ENCODE data around the gene MS4A18.
"Not testable (repeated sequence)": the region's sequence is repeated elsewhere in the genome, so short reads cannot be mapped to it uniquely, and the experiment has no call there.

Gene MS4A18

DNA sequence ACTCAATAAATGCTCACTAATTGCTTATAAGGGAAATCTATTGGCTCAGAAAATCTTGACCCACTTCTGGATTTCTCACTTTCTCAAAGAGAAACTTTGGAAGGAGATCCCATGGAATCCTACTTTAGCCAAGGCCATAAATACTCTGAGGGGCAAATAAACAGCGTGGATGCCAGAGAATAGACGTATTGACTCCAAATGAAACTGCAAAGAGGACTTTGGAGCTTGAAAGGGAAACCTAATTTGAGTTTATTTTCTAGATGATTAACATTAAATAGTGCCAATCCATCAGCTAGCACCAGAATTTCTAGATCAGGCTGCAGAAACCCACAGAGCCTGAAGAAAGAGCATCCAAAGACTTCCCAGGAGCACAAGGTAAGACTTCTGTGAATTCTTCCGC, at the start of gene MS4A18:
Gene MS4A18, plus strand, starts transcription at position 301 of the 400 bp plus-strand sequence.
- DNase-seq (ENCODE audit: low read depth in 2 of 2): no peak

DNA sequence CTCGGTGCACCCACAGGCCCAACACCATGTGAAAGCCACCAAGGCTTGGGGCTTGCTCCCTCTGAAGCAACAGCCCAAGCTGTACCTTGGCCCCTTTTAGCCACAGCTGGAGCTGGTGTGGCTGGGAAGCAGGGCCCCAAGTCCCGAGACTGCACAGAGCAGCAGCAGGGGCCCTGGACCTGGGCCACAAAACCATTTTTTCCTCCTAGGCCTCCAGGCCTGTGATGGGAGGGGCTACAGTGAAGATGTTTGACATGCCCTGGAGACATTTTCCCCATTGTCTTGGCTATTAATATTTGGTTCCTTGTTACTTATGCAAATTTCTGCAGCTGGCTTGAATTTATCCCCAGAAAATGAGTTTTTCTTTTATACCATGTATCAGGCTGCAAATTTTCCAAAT, 46.3 kb upstream of the MS4A18 start:
- DNase-seq (ENCODE audit: low read depth in 2 of 2): not testable (repeated sequence)

- no peak for DNase-seq (ENCODE audit: low read depth in 2 of 2)
Observed at GRCh38 chr11:60679879-60680278, 44.6 kb upstream of the MS4A18 start.

GRCh38 chr11:60680455-60681119, 43.9 kb upstream of the MS4A18 start:
- DNase-seq (ENCODE audit: low read depth in 2 of 2): no peak

GRCh38 chr11:60684541-60684848, 40.0 kb upstream of the MS4A18 start:
- DNase-seq (ENCODE audit: low read depth in 2 of 2): not testable (repeated sequence)

DNA sequence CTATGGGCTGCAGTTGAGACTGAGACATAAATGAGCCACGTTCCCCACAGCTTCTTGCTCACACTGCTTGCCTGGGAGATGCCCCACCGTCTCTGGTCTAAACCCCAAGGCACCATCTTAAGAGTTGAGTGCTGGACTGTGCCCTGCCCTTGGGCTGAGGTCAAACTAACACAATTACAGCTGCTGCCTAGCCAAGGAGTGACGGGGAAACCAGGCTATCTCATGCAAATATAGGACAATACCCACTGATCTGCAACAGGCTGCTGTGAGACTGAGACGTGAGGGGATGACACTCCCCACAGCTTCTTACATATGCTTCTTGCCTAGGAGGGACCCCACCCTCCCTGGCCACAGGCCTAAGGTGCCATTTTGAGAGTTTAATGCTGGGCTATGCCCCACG, 32.9 kb upstream of the MS4A18 start:
- DNase-seq (ENCODE audit: low read depth in 2 of 2): no peak

DNA sequence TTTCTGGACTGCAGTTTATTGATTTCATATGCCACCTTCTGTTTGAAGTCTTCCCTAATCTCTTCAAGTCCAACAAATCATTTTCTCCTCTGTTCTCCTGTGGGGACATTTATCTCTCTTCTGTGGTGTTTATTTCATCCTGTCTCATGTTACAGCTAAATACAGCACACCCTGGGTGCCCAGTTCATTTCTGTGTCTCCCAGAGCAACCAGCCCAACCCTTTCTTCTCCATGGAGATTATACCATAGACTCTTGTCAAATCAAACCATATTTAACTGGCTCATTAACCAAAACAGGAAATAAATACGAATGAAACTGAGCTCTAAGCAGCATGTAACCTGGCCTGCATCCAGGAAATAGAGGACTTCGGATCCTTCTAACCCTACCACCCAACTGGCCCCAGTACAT, 25.2 kb upstream of the MS4A18 start, which contains the start of gene MS4A8:
Gene MS4A8, plus strand, starts transcription at position 329 of the 408 bp plus-strand sequence. CDS start 1,249 bp downstream, outside the sequence.
- no peak for DNase-seq (ENCODE audit: low read depth in 2 of 2)

- DNase-seq (ENCODE audit: low read depth in 2 of 2): no peak
Observed at GRCh38 chr11:60699936-60700335, 24.6 kb upstream of the MS4A18 start.

DNA sequence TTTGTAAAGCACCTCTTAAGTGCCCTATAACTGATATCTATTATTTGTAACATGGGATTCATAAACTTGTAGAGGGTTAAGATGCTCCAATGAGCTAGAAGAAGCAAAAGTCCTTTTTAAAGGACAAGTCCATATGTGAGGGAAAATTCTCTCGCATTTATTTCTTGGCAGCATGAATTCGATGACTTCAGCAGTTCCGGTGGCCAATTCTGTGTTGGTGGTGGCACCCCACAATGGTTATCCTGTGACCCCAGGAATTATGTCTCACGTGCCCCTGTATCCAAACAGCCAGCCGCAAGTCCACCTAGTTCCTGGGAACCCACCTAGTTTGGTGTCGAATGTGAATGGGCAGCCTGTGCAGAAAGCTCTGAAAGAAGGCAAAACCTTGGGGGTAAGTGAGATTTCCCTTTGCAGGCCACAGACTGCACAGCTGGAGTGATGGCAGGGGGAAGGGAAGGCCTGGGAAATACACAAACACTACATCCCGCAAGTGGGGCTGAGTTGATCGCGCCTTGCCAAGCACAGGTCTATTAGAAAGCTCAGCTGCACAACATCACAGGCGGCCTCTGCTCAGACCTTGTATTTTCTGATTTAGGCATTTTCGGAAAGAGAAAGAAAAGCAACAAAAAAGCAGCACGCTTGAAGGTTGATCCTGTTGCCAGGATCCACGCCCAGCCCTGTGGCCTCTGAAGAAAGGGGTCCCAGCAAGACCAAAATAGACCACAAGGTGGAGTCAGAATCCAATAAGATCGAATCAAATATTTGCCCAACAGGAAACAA, 23.6 kb upstream of the MS4A18 start:
- no peak for DNase-seq (ENCODE audit: low read depth in 2 of 2)

DNA sequence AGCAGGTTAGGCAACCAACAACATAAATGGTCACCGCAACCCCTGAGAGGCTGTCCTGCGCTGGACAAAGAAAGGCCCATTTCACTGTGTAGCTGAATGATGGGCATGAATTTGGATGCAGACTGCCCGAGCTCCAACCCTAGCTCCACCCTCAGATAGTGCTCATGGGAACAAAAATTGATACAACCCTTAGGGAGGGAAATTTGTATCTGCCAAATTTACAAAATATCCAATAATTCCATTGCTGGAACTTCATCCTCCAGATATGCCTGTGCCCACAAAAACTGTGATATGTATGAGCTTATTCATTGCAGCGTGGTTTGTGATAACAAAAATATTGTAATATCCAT, 23.1 kb upstream of the MS4A18 start:
- no peak for DNase-seq (ENCODE audit: low read depth in 2 of 2)

- DNase-seq (ENCODE audit: low read depth in 2 of 2): no peak
Observed at GRCh38 chr11:60703374-60703773, 21.1 kb upstream of the MS4A18 start.

DNA sequence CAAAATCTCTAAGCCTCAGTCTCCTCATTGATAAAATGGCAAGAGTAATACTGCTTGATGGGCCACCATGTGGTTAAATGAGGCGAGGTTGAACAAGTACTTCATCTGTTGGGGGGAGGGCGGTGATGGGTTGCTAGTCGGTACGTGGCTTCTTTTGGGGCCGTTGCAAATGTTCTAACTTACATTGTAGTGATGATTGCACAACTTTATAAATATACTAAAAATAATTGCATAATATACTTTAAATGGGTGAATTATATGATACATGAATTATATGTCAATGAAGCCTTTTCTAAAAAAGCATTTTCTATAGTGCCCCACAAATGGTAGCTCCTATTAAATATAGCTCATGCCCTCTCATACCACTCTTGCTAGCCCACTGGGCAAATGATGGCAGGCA, 18.6 kb upstream of the MS4A18 start:
- no peak for DNase-seq (ENCODE audit: low read depth in 2 of 2)

- no peak for DNase-seq (ENCODE audit: low read depth in 2 of 2)
Observed at GRCh38 chr11:60706931-60707330, 17.6 kb upstream of the MS4A18 start.

- no peak for DNase-seq (ENCODE audit: low read depth in 2 of 2)
Observed at GRCh38 chr11:60710482-60710881, 14.0 kb upstream of the MS4A18 start.

DNA sequence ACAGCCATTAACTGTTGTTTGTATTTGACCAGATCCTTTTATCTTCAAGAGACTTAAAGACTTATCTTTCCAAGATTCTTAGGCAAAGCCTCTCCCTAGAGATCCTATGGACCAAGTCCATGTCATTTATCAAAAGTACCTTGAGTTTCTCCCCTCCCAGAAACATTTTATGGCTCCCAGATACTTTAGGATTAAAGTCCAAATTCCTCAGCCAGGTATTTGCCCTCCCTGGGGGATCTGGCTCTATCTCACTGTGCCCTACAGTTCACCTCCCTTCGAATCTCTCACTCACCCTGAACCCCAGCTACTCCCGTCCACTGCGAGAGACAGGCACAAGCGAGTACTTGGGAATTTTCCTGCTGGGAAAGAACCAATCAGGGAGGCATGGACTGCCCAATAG, 13.2 kb upstream of the MS4A18 start:
- no peak for DNase-seq (ENCODE audit: low read depth in 2 of 2)

DNA sequence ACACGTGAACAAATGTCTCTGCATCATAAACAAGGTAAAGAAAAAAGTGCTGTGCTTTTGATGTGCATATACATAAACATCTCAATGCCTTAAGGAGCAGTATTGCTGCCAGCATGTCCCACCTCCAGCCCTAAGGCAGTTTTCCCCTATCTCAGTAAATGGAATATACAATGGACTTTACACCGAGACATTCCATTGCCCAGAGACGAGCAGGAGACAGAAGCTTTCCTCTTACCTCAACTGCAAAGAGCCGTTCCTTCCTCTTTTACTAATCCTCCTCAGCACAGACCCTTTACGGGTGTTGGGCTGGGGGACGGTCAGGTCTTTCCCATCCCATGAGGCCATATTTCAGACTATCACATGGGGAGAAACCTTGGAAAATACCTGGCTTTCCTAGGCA, 11.1 kb upstream of the MS4A18 start:
- DNase-seq (ENCODE audit: low read depth in 2 of 2): not testable (repeated sequence)

DNA sequence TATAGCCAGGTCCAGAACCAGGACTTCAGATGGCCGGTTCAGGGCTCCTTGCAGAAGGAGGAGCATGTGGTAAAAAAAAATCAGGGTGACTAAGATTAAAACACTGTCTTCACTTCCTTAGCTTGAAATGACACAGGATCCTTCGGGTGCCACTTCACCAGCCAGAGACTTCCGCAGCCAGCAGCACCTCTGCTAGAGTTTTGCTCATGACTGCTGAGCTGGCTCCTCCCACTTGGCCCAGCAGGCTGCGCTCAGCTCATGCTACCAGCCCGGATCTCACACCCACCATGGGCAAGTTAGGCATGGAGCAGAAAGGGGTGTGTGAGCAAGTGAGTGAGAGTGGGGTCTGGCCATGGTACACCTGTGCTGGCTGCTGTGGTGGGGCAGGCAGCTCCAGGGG, 6.6 kb upstream of the MS4A18 start:
- DNase-seq (ENCODE audit: low read depth in 2 of 2): no peak

DNA sequence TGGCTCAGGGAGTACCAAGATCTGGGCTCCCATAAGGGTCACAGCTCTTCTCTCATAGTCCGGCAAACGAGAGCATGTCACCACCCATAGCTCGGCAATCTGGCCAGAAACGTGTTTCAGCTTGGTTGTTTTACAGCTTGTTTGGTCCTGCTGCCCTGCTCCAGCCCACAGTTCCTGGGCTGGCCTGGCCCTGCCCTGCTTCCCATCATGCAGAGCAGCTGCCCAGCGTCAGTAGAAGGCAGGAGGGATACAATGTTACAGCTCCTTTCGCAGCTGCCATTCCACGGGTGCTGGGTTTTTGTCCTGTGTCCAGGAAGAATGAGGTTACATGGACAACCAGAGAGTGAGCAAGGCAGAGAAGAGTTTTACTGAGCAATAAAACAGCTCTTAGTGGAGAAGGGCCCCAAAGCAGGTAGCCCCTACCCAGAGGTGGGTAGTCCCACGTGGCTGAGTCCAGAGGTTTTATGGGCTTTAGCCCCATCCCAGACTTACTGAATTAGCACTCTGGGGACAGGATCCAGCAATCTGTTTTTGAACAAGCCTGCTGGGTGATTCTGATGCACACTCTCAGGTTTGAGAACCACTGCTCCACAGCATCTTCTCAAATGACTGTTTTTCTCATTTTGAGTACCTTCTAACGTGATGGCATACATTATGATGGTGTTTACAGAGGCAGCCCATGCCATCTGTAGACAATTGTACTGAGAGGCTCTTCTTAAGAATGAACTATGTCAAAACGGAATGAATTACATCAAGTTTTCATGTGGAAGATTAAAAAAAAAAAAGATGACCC, 5.8 kb upstream of the MS4A18 start:
- no peak for DNase-seq (ENCODE audit: low read depth in 2 of 2)

- no peak for DNase-seq (ENCODE audit: low read depth in 2 of 2)
Observed at GRCh38 chr11:60719391-60719790, 5.1 kb upstream of the MS4A18 start.

DNA sequence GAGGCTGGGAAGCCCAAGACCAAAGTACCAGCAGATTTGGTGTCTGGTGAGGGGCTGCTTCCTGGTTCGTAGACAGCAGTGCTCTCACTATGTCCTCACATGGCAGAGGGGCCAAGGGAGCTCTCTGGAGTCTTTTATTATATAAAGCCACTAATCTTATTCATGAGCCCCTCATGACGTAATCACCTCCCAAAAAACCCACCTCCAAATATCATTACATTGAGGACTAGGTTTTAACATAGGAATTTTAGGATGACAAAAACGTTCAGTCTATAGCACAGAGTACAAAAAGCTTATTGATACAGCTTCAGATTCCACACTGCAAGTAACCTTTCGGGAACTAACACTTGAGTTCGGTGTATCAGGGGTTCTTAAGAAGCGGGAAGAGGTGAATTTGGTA, 4.1 kb upstream of the MS4A18 start:
- DNase-seq (ENCODE audit: low read depth in 2 of 2): no peak

DNA sequence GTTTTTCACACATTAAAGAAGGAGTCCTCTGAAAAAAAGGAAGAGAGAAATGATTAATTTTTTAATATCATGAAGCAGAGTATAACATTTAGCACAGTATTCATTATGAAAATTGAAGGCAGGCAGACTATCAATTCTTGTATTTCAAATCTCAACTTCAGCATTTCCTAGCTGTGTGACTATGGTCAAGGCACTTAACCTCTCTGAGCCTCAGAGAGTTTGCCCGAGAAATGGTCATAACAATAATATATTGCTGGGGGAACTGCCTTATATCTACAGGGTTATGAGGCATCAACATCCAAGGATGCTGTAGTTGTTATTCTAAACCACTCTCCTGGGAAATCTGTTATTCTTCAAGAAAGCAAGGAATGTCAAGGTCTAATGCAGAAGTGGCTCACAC, 1.1 kb downstream of the MS4A18 start:
- DNase-seq (ENCODE audit: low read depth in 2 of 2): no peak

- no peak for DNase-seq (ENCODE audit: low read depth in 2 of 2)
Observed at GRCh38 chr11:60731586-60731985, 7.1 kb downstream of the MS4A18 start.

DNA sequence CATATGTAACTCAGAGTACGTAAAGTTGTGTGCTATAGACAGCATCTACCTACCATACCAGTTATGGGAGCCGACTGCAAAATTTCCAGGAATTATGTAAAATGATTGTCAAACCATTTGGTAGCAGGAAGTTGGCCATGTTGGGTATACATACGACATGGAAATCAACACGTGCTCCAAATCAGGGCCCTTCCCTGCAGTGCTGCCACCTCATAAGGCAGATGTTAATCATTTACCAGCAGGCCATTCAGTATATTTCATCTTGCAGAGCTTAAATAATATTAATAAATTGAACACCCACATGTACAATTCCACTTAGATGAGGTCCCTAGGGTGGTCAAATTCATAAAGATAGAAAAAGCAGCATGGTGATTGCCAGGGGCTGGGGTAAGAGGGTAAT, 9.8 kb downstream of the MS4A18 start:
- DNase-seq (ENCODE audit: low read depth in 2 of 2): no peak
